ENCODE results near the gene ABTB2.

DNA sequence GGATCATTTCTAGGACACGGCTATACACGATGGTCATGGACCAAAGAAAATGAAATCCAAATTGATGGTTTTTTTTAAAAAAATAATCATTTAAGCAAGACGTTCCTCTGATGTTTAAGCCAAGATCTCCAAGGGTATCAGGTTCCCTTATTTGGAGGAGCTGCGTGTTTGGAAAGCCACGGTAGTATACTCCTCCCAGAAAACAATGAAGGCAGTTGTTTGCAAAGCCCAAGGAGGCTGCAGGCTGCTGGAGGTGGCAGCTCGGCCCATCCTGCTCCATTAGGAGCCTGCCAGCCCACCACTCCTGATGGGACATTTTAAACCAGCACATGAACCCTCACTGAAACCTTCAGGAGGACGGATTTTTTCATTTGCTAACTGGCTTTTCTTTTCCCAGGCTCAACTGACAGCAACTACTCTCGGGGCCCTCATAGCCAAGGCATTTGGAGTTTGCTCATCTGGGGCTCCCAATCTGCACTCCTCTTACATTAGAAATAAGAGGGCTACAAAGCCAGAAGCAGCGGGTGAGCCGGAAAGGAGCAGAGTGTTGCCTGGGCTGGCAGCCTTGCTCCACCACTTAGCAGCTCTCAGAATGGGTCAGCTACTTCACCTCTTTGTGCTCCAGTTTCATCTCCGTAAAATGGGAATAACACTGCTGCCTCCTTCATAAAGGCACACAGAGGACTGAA, 58.4 kb downstream of the ABTB2 start:
- no peak for TF ChIP-seq TOX (CRISPR knock-in tag; IDR thresholded peaks at IDR 0.05; ENCODE audit: borderline replicate concordance)
- TF ChIP-seq, protein P1, sequence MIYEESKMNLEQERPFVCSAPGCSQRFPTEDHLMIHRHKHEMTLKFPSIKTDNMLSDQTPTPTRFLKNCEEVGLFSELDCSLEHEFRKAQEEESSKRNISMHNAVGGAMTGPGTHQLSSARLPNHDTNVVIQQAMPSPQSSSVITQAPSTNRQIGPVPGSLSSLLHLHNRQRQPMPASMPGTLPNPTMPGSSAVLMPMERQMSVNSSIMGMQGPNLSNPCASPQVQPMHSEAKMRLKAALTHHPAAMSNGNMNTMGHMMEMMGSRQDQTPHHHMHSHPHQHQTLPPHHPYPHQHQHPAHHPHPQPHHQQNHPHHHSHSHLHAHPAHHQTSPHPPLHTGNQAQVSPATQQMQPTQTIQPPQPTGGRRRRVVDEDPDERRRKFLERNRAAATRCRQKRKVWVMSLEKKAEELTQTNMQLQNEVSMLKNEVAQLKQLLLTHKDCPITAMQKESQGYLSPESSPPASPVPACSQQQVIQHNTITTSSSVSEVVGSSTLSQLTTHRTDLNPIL (CRISPR knock-in tag; IDR thresholded peaks at IDR 0.05; ENCODE audit: low read depth), result no peak
- TF ChIP-seq BACH2 (CRISPR knock-in tag; IDR thresholded peaks at IDR 0.05; ENCODE audit: borderline replicate concordance), result no peak
- no peak for TF ChIP-seq ZFP3 (CRISPR knock-in tag; IDR thresholded peaks at IDR 0.05)
- no peak for TF ChIP-seq RARB (CRISPR knock-in tag; IDR thresholded peaks at IDR 0.05)
- TF ChIP-seq, protein P2, sequence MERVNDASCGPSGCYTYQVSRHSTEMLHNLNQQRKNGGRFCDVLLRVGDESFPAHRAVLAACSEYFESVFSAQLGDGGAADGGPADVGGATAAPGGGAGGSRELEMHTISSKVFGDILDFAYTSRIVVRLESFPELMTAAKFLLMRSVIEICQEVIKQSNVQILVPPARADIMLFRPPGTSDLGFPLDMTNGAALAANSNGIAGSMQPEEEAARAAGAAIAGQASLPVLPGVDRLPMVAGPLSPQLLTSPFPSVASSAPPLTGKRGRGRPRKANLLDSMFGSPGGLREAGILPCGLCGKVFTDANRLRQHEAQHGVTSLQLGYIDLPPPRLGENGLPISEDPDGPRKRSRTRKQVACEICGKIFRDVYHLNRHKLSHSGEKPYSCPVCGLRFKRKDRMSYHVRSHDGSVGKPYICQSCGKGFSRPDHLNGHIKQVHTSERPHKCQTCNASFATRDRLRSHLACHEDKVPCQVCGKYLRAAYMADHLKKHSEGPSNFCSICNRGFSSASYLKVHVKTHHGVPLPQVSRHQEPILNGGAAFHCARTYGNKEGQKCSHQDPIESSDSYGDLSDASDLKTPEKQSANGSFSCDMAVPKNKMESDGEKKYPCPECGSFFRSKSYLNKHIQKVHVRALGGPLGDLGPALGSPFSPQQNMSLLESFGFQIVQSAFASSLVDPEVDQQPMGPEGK (CRISPR knock-in tag; IDR thresholded peaks at IDR 0.05; ENCODE audit: borderline replicate concordance), result no peak

Data from SK-N-SH treated with all-trans-retinoic acid at 6 μM for 48 hours (cell line).